A673 (cell line): ENCODE measurements around the gene WDR31. TPM values are rescaled to one million over a fixed set of nuclear protein-coding genes. Genes with fewer than 3 reads are reported as not detected.
"Not testable (repeated sequence)": the region's sequence is repeated elsewhere in the genome, so short reads cannot be mapped to it uniquely, and the experiment has no call there.

Experiments used
- BruUV-seq: library from RNA; stranded (reverse); fragments of 400-500 nt; replicated peaks from 2 replicates; lab custom pipeline; 2021; lab: Mats Ljungman, UMichigan
- CTCF ChIA-PET: fragments of 300-600 bp; sonication (Branson Sonifier 250); formaldehyde crosslinking; loops from one replicate; lab custom pipeline; 2022; ENCODE audit warnings: antibody characterized with exemption; lab: Charles Lee
- POLR2A ChIA-PET: fragments of 300-600 bp; sonication (Branson Sonifier 250); formaldehyde crosslinking; loops from one replicate; lab custom pipeline; 2022; ENCODE audit warnings: antibody characterized with exemption; ENCODE audit not compliant: low non-redundant PET; lab: Charles Lee
- DNase-seq: peaks from one replicate; pipeline ENCODE4 v3.0.0-alpha.2; 2015; ENCODE audit warnings: low spot score
- H3K27ac ChIP-seq: fragments of 200-600 bp; sonication (generic); 2 replicates; pipeline ENCODE4 v1.5.1; 2016; ENCODE audit warnings: mixed run types, low read depth, mild to moderate bottlenecking, mixed read lengths, antibody characterized with exemption, low read length; ENCODE audit not compliant: poor library complexity, severe bottlenecking
- H3K27me3 ChIP-seq: fragments of 200-600 bp; sonication (generic); replicated peaks from 2 replicates; pipeline ENCODE4 v1.6.1; 2017; ENCODE audit warnings: mixed run types, low read depth, mild to moderate bottlenecking, mixed read lengths, antibody characterized with exemption, low read length; ENCODE audit not compliant: insufficient read depth, poor library complexity
- H3K36me3 ChIP-seq: fragments of 200-600 bp; sonication (generic); 2 replicates; pipeline ENCODE4 v1.6.1; 2016; ENCODE audit warnings: mixed run types, mild to moderate bottlenecking, mixed read lengths, antibody characterized with exemption, low read length; ENCODE audit not compliant: insufficient read depth, poor library complexity, severe bottlenecking
- H3K4me1 ChIP-seq: fragments of 200-600 bp; sonication (generic); 2 replicates; pipeline ENCODE4 v1.6.1; 2017; ENCODE audit warnings: mixed run types, mild to moderate bottlenecking, mixed read lengths, antibody characterized with exemption, low read length; ENCODE audit not compliant: insufficient read depth, poor library complexity, severe bottlenecking
- H3K4me3 ChIP-seq: fragments of 200-600 bp; sonication (generic); 2 replicates; pipeline ENCODE4 v1.5.1; 2016; ENCODE audit warnings: low read depth, mixed run types, mild to moderate bottlenecking, mixed read lengths, low read length; ENCODE audit not compliant: poor library complexity, severe bottlenecking
- H3K9me3 ChIP-seq: fragments of 200-600 bp; sonication (generic); 2 replicates; pipeline ENCODE4 v1.6.1; 2016; ENCODE audit warnings: mixed run types, low read depth, mild to moderate bottlenecking, mixed read lengths, antibody characterized with exemption, low read length; ENCODE audit not compliant: poor library complexity, severe bottlenecking
- CTCF ChIP-seq: fragments of 300-800, 200-600 bp; sonication (generic); conservative IDR thresholded peaks from 2 replicates; pipeline ENCODE4 v1.5.1; 2017; ENCODE audit warnings: low read depth, mild to moderate bottlenecking, antibody characterized with exemption, low read length, moderate library complexity, mixed read lengths
- EZH2 ChIP-seq: fragments of 200-600 bp; sonication (generic); IDR thresholded peaks from 2 replicates; pipeline ENCODE4 v1.6.1; 2017; ENCODE audit warnings: borderline replicate concordance, low read depth, mild to moderate bottlenecking, mixed read lengths, antibody characterized with exemption, low read length; ENCODE audit not compliant: poor library complexity, severe bottlenecking
- intact Hi-C: fragments of 100-400 bp; cut with micrococcal nuclease; formaldehyde crosslinking; loops from one replicate; pipeline ENCODE4 v1.10.0; 2022; ENCODE audit not compliant: unreplicated experiment
- total RNA-seq: library from RNA; stranded (reverse); gene quantifications from 2 replicates; pipeline ENCODE4 v1.2.3, GENCODE V29; 2021

Gene WDR31
- total RNA-seq, 1 experiment from 2014 or later: 1.3 TPM

DNA sequence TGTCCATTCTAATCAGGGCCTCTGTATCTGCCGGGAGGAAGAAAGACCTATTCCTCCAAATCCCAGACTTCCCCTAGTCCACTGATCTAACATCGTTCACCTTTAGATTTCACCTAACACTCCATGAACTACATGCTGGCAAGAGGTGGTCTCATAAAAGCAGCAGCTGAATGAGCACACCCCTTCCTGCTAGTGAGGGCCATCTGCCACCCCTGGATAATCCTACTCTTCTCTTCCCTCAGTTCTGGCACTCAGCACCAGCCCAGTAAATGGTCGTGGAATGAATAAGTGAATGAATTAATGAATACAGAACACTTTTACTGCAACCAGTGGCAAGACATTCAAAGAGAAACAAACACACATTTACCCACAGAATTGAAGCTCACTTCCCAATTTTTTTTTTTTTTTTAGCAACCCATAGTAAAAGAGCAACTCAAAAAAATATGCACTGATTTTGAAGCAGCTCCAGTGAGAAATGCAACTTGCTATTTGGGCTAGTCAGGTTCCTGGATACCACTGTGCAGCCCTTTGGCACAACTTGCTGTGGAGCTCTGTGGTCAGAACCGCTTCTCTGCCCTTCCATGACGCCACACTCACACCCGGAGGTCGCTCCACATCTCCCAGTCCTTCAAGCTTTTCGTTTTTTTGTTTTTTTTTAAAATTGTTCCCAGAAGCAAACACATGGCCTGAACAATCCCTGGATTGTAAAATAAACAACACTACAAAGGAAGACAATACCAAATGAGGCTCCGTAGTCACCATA lies 43.1 kb downstream of the WDR31 start:
- TF ChIP-seq EZH2: no peak
- TF ChIP-seq CTCF: no peak
- ChIA-PET CTCF (no interaction called here), POLR2A (no interaction called here)
- intact Hi-C loops: no loop called here
- Histone ChIP-seq H3K4me3 (no peak overlapping the region), H3K36me3 (peaks cover 15% of the 10 kb centered on the region), H3K9me3 (no peaks in the 10 kb centered on the region), H3K27ac (no peak overlapping the region), H3K4me1 (no peaks in the 10 kb centered on the region), H3K27me3 (no peaks in the 10 kb centered on the region)
- no peak for DNase-seq
- no TSS peak for BruUV-seq

GRCh38 chr9:113296247-113296646 lies 43.8 kb downstream of the WDR31 start:
- H3K4me3 ChIP-seq, H3K27me3 ChIP-seq, H3K9me3 ChIP-seq, BruUV-seq, DNase-seq, POLR2A ChIA-PET, CTCF ChIA-PET, H3K27ac ChIP-seq, H3K4me1 ChIP-seq, intact Hi-C loops: not testable (repeated sequence)
- H3K36me3 ChIP-seq: peaks cover 23% of the 10 kb centered on the region

GRCh38 chr9:113293285-113293878 lies 46.7 kb downstream of the WDR31 start:
- intact Hi-C loops: no loop called here
- ChIA-PET POLR2A (no interaction called here), CTCF (no interaction called here)
- Histone ChIP-seq H3K27me3 (no peaks in the 10 kb centered on the region), H3K4me3 (no peak overlapping the region), H3K27ac (no peak overlapping the region), H3K4me1 (no peaks in the 10 kb centered on the region), H3K9me3 (no peaks in the 10 kb centered on the region), H3K36me3 (peaks cover 49% of the 10 kb centered on the region)
- no peak for DNase-seq
- no TSS peak for BruUV-seq
- no peak for TF ChIP-seq EZH2
- TF ChIP-seq CTCF: no peak
